ENCODE data around the gene COX8A. TPM values are rescaled to one million over a fixed set of nuclear protein-coding genes. Genes with fewer than 3 reads are reported as not detected.

The COX8A gene
- total and polyA plus RNA-seq, 2 experiments from 2014 or later, result 712 to 1,014 TPM

GRCh38 chr11:63942803-63943202, 31.6 kb upstream of the COX8A start:
- H3K27ac ChIP-seq, result no peak overlapping the region
- TF ChIP-seq CTCF (IDR thresholded peaks at IDR 0.05; ENCODE audit: low read depth, low read length), result no peak
- H3K36me3 ChIP-seq, result peaks cover 14% of the 10 kb centered on the region
- H3K4me1 ChIP-seq (ENCODE audit: low read depth), result peaks cover 38% of the 10 kb centered on the region
- H3K9me3 ChIP-seq (ENCODE audit: low read depth), result no peaks in the 10 kb centered on the region
- no peak overlapping the region for H3K4me3 ChIP-seq
- no peaks in the 10 kb centered on the region for H3K27me3 ChIP-seq
- DNase-seq (ENCODE audit: low read depth in 1 of 2, low spot score in 1 of 2), result no peak

DNA sequence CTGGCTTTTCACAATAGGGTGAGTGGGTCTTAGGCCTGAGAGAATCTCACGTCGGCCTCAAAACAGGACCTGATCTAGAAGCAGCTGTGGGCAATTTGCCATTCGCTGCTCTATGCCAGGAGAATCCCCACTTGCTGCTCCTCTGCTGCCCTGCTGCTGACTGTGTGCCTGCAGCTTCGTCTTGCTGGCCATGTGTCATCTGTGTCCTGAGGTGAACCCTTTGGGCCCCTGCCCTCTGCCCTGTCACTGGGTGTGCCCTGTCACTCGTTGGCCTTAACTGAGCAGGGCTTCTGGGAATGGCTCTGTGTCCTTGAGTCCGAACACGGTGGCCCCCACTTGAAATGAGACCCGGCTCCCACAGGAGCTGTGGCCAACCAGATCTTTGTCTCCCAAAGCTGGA, 29.4 kb upstream of the COX8A start:
- no peak overlapping the region for H3K4me3 ChIP-seq

GRCh38 chr11:63945477-63946163, 28.8 kb upstream of the COX8A start:
- Histone ChIP-seq H3K27ac (peak overlapping the region; percentile 90), H3K4me3 (no peak overlapping the region), H3K4me1 (ENCODE audit: low read depth) (peaks cover 27% of the 10 kb centered on the region), H3K36me3 (peaks cover 20% of the 10 kb centered on the region), H3K9me3 (ENCODE audit: low read depth) (no peaks in the 10 kb centered on the region), H3K27me3 (no peaks in the 10 kb centered on the region)
- peak; percentile 65 for TF ChIP-seq CTCF (IDR thresholded peaks at IDR 0.05; ENCODE audit: low read depth, low read length)
- DNase-seq (ENCODE audit: low read depth in 1 of 2, low spot score in 1 of 2), result peak; percentile 81 to 83

More for the DNA sequence above, 29.4 kb upstream of the COX8A start:
- Histone ChIP-seq H3K36me3 (peaks cover 20% of the 10 kb centered on the region), H3K4me1 (ENCODE audit: low read depth) (peaks cover 33% of the 10 kb centered on the region), H3K27me3 (no peaks in the 10 kb centered on the region), H3K27ac (peak overlapping the region; percentile 90), H3K9me3 (ENCODE audit: low read depth) (no peaks in the 10 kb centered on the region)
- TF ChIP-seq CTCF (IDR thresholded peaks at IDR 0.05; ENCODE audit: low read depth, low read length), result no peak
- DNase-seq (ENCODE audit: low read depth in 1 of 2, low spot score in 1 of 2), result peak in 1 of 2 donors; percentile 23

- no peaks in the 10 kb centered on the region for H3K9me3 ChIP-seq (ENCODE audit: low read depth)
- no peak overlapping the region for H3K4me3 ChIP-seq
- TF ChIP-seq CTCF (IDR thresholded peaks at IDR 0.05; ENCODE audit: low read depth, low read length), result no peak
- no peak overlapping the region for H3K27ac ChIP-seq
- H3K36me3 ChIP-seq, result peaks cover 41% of the 10 kb centered on the region
- DNase-seq (ENCODE audit: low read depth in 1 of 2, low spot score in 1 of 2), result no peak
- H3K4me1 ChIP-seq (ENCODE audit: low read depth), result no peaks in the 10 kb centered on the region
- no peaks in the 10 kb centered on the region for H3K27me3 ChIP-seq
Measured at GRCh38 chr11:63951779-63952536, 22.5 kb upstream of the COX8A start.

GRCh38 chr11:63952570-63952969, 21.9 kb upstream of the COX8A start:
- no peak for DNase-seq (ENCODE audit: low read depth in 1 of 2, low spot score in 1 of 2)
- Histone ChIP-seq H3K9me3 (ENCODE audit: low read depth) (no peaks in the 10 kb centered on the region), H3K27me3 (no peaks in the 10 kb centered on the region), H3K27ac (no peak overlapping the region), H3K36me3 (peaks cover 37% of the 10 kb centered on the region), H3K4me1 (ENCODE audit: low read depth) (no peaks in the 10 kb centered on the region), H3K4me3 (no peak overlapping the region)
- TF ChIP-seq CTCF (IDR thresholded peaks at IDR 0.05; ENCODE audit: low read depth, low read length), result no peak

All from cardiac muscle cell (in vitro differentiated cells and primary cell).